ENCODE measurements around the gene MACF1. TPM values are rescaled to one million over a fixed set of nuclear protein-coding genes. Genes with fewer than 3 reads are reported as not detected.
A peak's percentile ranks its signal among the peaks of the same experiment; 100 is the strongest.

The MACF1 gene
- total RNA-seq, 1 experiment from 2014 or later, result 189 TPM

DNA sequence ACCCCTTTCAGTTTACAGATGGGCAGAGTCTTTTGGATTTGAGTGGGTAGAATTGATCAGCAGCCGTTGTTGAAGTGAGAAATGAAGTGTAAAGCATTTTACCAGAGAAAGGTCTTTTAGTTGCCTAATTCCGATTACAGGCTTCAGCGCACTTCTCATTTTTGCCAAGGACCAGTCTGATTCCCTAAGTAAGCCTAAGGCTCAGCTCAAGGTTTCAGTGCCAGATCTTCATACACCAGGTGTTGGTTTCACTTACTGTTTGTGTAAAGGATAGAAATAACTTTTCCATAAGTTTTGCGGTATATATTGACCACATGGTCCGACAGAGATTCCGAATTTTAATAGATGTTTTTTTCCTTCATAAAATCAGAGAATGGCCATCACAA lies 203.0 kb downstream of the MACF1 start:
- Histone ChIP-seq H2AFZ (0 out of 2 replicates have a peak overlapping the region, but pooled peaks have one; percentile 72), H3K4me2 (peak overlapping the region; percentile 99), H3K4me1 (replicated peaks; ENCODE audit: insufficient read depth) (peaks cover 55% of the 10 kb centered on the region), H3K79me2 (ENCODE audit: low read depth) (peaks cover 34% of the 10 kb centered on the region), H3K36me3 (ENCODE audit: low read depth) (peaks cover 7% of the 10 kb centered on the region; the same call in 1 of the 2 replicates), H3F3A (ENCODE audit: insufficient read depth, low read depth) (peaks cover 23% of the 10 kb centered on the region), H3K27ac (peak overlapping the region; percentile 55), H3K9me2 (ENCODE audit: insufficient read depth) (no peaks in the 10 kb centered on the region), H4K20me1 (ENCODE audit: insufficient read depth) (peaks cover 10% of the 10 kb centered on the region), H3K27me3 (ENCODE audit: insufficient read depth, low read depth) (no peaks in the 10 kb centered on the region), H3K9me3 (ENCODE audit: insufficient read depth, low read depth) (no peaks in the 10 kb centered on the region), H3K4me3 (peak overlapping the region; percentile 97)
- no peak for DNase-seq
- ChIA-PET CTCF (interaction anchor here (1.3 kb wide), 1 partner anchor 12 kb away, joined by 3 read pairs; no protein-coding TSS in a partner anchor), POLR2A (ENCODE audit: unreplicated experiment) (interaction anchor here (0.5 to 1.1 kb wide), 7 partner anchors 15 to 1176 kb away, joined by 3 to 28 read pairs (median 5); no protein-coding TSS in a partner anchor)
- no TSS peak for BruUV-seq (replicated peaks)
- TF ChIP-seq, protein P1, sequence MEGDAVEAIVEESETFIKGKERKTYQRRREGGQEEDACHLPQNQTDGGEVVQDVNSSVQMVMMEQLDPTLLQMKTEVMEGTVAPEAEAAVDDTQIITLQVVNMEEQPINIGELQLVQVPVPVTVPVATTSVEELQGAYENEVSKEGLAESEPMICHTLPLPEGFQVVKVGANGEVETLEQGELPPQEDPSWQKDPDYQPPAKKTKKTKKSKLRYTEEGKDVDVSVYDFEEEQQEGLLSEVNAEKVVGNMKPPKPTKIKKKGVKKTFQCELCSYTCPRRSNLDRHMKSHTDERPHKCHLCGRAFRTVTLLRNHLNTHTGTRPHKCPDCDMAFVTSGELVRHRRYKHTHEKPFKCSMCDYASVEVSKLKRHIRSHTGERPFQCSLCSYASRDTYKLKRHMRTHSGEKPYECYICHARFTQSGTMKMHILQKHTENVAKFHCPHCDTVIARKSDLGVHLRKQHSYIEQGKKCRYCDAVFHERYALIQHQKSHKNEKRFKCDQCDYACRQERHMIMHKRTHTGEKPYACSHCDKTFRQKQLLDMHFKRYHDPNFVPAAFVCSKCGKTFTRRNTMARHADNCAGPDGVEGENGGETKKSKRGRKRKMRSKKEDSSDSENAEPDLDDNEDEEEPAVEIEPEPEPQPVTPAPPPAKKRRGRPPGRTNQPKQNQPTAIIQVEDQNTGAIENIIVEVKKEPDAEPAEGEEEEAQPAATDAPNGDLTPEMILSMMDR (conservative IDR thresholded peaks at IDR 0.05), result no peak
- no peak for TF ChIP-seq EZH2 (IDR thresholded peaks at IDR 0.05; ENCODE audit: low read depth)
- intact Hi-C loops (cut with micrococcal nuclease; ENCODE audit: unreplicated experiment), result no loop called here

DNA sequence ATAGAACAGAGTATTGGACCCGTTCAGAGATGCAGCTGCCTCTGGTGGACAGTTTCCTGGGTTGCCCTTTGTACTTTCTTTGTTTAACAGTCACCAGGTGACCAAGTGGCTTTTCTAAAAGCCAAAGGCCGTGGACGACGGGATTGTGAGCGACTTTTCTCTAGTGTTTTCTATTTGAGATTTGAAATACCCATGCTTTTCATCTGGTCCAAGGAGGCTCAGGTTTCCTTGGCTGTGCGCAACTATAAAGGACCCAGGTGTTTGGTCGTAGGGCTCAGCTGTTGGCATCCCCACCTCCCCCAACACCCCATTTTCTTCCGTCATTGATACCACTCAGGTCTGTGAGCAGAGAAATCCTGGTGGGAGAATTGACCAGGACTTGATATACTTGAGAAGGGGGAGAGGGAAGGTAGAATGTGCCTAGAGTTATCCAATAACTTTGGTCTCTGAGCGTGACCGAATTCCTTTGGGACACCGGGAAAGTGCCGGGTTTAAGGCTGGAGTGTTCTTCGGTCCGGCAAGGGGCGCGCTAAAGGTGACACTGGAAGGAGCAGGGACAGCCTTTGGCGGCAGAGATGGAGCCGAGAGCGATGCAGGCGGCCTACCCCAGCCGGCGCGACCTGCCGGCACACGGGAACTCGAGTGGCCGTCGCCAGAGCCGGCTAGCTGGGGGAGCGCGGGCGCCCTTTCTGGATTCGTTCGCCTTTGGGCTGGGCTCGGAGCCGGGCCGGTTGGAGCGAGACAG lies 203.6 kb downstream of the MACF1 start:
- Histone ChIP-seq H3K4me3 (peak overlapping the region; percentile 97), H3K4me1 (replicated peaks; ENCODE audit: insufficient read depth) (peaks cover 56% of the 10 kb centered on the region), H3K4me2 (peak overlapping the region; percentile 99), H3F3A (ENCODE audit: insufficient read depth, low read depth) (peaks cover 23% of the 10 kb centered on the region), H3K27ac (peak overlapping the region; percentile 55), H2AFZ (peak overlapping the region; percentile 72), H3K79me2 (ENCODE audit: low read depth) (peaks cover 35% of the 10 kb centered on the region), H3K9me3 (ENCODE audit: insufficient read depth, low read depth) (no peaks in the 10 kb centered on the region), H3K27me3 (ENCODE audit: insufficient read depth, low read depth) (no peaks in the 10 kb centered on the region), H3K9me2 (ENCODE audit: insufficient read depth) (no peaks in the 10 kb centered on the region), H4K20me1 (ENCODE audit: insufficient read depth) (peaks cover 14% of the 10 kb centered on the region), H3K36me3 (ENCODE audit: low read depth) (peaks cover 7% of the 10 kb centered on the region; the same call in 1 of the 2 replicates)
- ChIA-PET POLR2A (ENCODE audit: unreplicated experiment) (interaction anchor here (0.5 to 1.1 kb wide), 4 partner anchors 16 to 1176 kb away, joined by 4 to 6 read pairs (median 4); no protein-coding TSS in a partner anchor), CTCF (interaction anchor here (1.3 kb wide), 1 partner anchor 13 kb away, joined by 3 read pairs; no protein-coding TSS in a partner anchor)
- DNase-seq, result no peak
- TF ChIP-seq, protein P1 (conservative IDR thresholded peaks at IDR 0.05), result no peak
- TF ChIP-seq EZH2 (IDR thresholded peaks at IDR 0.05; ENCODE audit: low read depth), result no peak
- BruUV-seq (replicated peaks), result TSS peak; percentile 97
- intact Hi-C loops (cut with micrococcal nuclease; ENCODE audit: unreplicated experiment), result loop anchor here (1.0 kb wide), 1 partner anchor 10 kb away; no protein-coding TSS in a partner anchor

- Histone ChIP-seq H3K9me2 (ENCODE audit: insufficient read depth) (no peaks in the 10 kb centered on the region), H3K27ac (no peak overlapping the region), H3K27me3 (ENCODE audit: insufficient read depth, low read depth) (no peaks in the 10 kb centered on the region), H3F3A (ENCODE audit: insufficient read depth, low read depth) (peaks cover 23% of the 10 kb centered on the region), H3K4me2 (peak overlapping the region; percentile 99), H3K4me3 (peak overlapping the region; percentile 97), H3K9me3 (ENCODE audit: insufficient read depth, low read depth) (no peaks in the 10 kb centered on the region), H4K20me1 (ENCODE audit: insufficient read depth) (peaks cover 14% of the 10 kb centered on the region), H2AFZ (peak overlapping the region; percentile 81), H3K4me1 (replicated peaks; ENCODE audit: insufficient read depth) (peaks cover 56% of the 10 kb centered on the region), H3K36me3 (ENCODE audit: low read depth) (peaks cover 7% of the 10 kb centered on the region; the same call in 1 of the 2 replicates), H3K79me2 (ENCODE audit: low read depth) (peaks cover 35% of the 10 kb centered on the region)
- intact Hi-C loops (cut with micrococcal nuclease; ENCODE audit: unreplicated experiment), result loop anchor here (1.0 kb wide), 1 partner anchor 10 kb away; no protein-coding TSS in a partner anchor
- ChIA-PET POLR2A (ENCODE audit: unreplicated experiment) (no interaction called here), CTCF (interaction anchor here (2.6 kb wide), 1 partner anchor 9 kb away, joined by 19 read pairs; no protein-coding TSS in a partner anchor)
- peak; percentile 83 to 98 for DNase-seq
- BruUV-seq (replicated peaks), result no TSS peak
- no peak for TF ChIP-seq EZH2 (IDR thresholded peaks at IDR 0.05; ENCODE audit: low read depth)
- TF ChIP-seq, protein P1 (conservative IDR thresholded peaks at IDR 0.05), result no peak
Observed at GRCh38 chr1:39408641-39409054, 204.2 kb downstream of the MACF1 start.

All from PC-9 (cell line).